Right hindlimb (tissue), 1 donor: ENCODE results near the gene ASPA.
A peak's percentile ranks its signal among the peaks of the same experiment; 100 is the strongest.
"Not testable (repeated sequence)": the region's sequence is repeated elsewhere in the genome, so short reads cannot be mapped to it uniquely, and the experiment has no call there.

Experiments used
- DNase-seq: peaks from one replicate; pipeline ENCODE4 v3.0.0-alpha.2; 2018

Gene ASPA

GRCh38 chr17:3475812-3476610 is at the start of gene ASPA:
TSS of gene ASPA (plus strand) at chr17:3475997. CDS start at chr17:3476160, 163 bp downstream.
- DNase-seq = no peak

- peak; percentile 23 for DNase-seq
Observed at GRCh38 chr17:3433215-3433614, 42.6 kb upstream of the ASPA start.

GRCh38 chr17:3433741-3434140 is 42.1 kb upstream of the ASPA start, which contains the start of gene OR1E2:
TSS of gene OR1E2 (minus strand) at chr17:3433841. CDS start at chr17:3433841, 0 bp downstream.
- DNase-seq = no peak

GRCh38 chr17:3438368-3438767 is 37.4 kb upstream of the ASPA start:
- no peak for DNase-seq

- no peak for DNase-seq
Observed at GRCh38 chr17:3440451-3440850, 35.3 kb upstream of the ASPA start.

- no peak for DNase-seq
Observed at GRCh38 chr17:3447625-3448024, 28.2 kb upstream of the ASPA start.

- no peak for DNase-seq
Observed at GRCh38 chr17:3448059-3448665, 27.6 kb upstream of the ASPA start.

- not testable (repeated sequence) for DNase-seq
Observed at GRCh38 chr17:3466355-3466754, 9.4 kb upstream of the ASPA start.

GRCh38 chr17:3469529-3469928 is 6.3 kb upstream of the ASPA start:
- DNase-seq = no peak

- DNase-seq = no peak
Observed at GRCh38 chr17:3471599-3471998, 4.2 kb upstream of the ASPA start, which contains the start of gene SPATA22. TSS of gene SPATA22 (minus strand) at chr17:3471819. CDS start at chr17:3469325, 2,494 bp downstream.

- no peak for DNase-seq
Observed at GRCh38 chr17:3472137-3472536, 3.7 kb upstream of the ASPA start.

- no peak for DNase-seq
Observed at GRCh38 chr17:3474212-3474611, 1.6 kb upstream of the ASPA start.

- no peak for DNase-seq
Observed at GRCh38 chr17:3475251-3475685, 529 bp upstream of the ASPA start.

- no peak for DNase-seq
Observed at GRCh38 chr17:3479988-3480387, 4.2 kb downstream of the ASPA start.

GRCh38 chr17:3482852-3483251 is 7.1 kb downstream of the ASPA start:
- no peak for DNase-seq

GRCh38 chr17:3485481-3486068 is 9.8 kb downstream of the ASPA start:
- DNase-seq = no peak

GRCh38 chr17:3497101-3497500 is 21.3 kb downstream of the ASPA start:
- no peak for DNase-seq

GRCh38 chr17:3501344-3501743 is 25.5 kb downstream of the ASPA start:
- DNase-seq = no peak

GRCh38 chr17:3502466-3502865 is 26.7 kb downstream of the ASPA start:
- DNase-seq = no peak

- DNase-seq = no peak
Observed at GRCh38 chr17:3503285-3503684, 27.5 kb downstream of the ASPA start.

- no peak for DNase-seq
Observed at GRCh38 chr17:3505008-3505407, 29.2 kb downstream of the ASPA start.

GRCh38 chr17:3506054-3506453 is 30.3 kb downstream of the ASPA start:
- DNase-seq = no peak

- no peak for DNase-seq
Observed at GRCh38 chr17:3507071-3507470, 31.3 kb downstream of the ASPA start.

- no peak for DNase-seq
Observed at GRCh38 chr17:3507869-3508268, 32.1 kb downstream of the ASPA start.
